ENCODE data around the gene PPP1R1B. TPM values are rescaled to one million over a fixed set of nuclear protein-coding genes. Genes with fewer than 3 reads are reported as not detected.

PPP1R1B gene
- total and polyA plus RNA-seq, 2 experiments from 2014 or later, result 3.4 to 5.4 TPM

GRCh38 chr17:39662551-39663339 is 36.0 kb downstream of the PPP1R1B start:
- peaks cover 42% of the 10 kb centered on the region for H3K4me1 ChIP-seq (ENCODE audit: insufficient read depth)
- no peaks in the 10 kb centered on the region; the same call in 2 of the 3 replicates for H3K9me3 Mint-ChIP-seq
- no peaks in the 10 kb centered on the region; the same call in 1 of the 2 replicates for H4K20me1 ChIP-seq (replicated peaks; ENCODE audit: insufficient read depth)
- 0 out of 2 replicates have a peak overlapping the region, but pooled peaks have one; percentile 59 for H3K27ac ChIP-seq (ENCODE audit: low read depth)
- peak overlapping the region; percentile 51; the same call in 1 of the 2 replicates for H3K4me3 ChIP-seq
- peaks cover 21% of the 10 kb centered on the region for H3K27me3 ChIP-seq (ENCODE audit: insufficient read depth)
- no peak overlapping the region for H3K4me3 Mint-ChIP-seq
- DNase-seq (ENCODE audit: low spot score) (peak; percentile 46), ATAC-seq (no peak)
- TF ChIP-seq ZNF462 (CRISPR knock-in tag; IDR thresholded peaks at IDR 0.05) (no peak), REST (IDR thresholded peaks at IDR 0.05; ENCODE audit: unreplicated experiment) (no peak)
- peaks cover 3% of the 10 kb centered on the region for H3F3A ChIP-seq (replicated peaks; ENCODE audit: low read depth)
- H3K27ac Mint-ChIP-seq, result no peak overlapping the region
- no peaks in the 10 kb centered on the region for H3K9me2 ChIP-seq (ENCODE audit: insufficient read depth)
- peaks cover 48% of the 10 kb centered on the region for H3K4me1 Mint-ChIP-seq
- no peak overlapping the region for H3K4me2 ChIP-seq
- H3K36me3 Mint-ChIP-seq (ENCODE audit: low read depth), result peaks cover 14% of the 10 kb centered on the region; the same call in 2 of the 3 replicates
- peaks cover 15% of the 10 kb centered on the region for H3K27me3 Mint-ChIP-seq (ENCODE audit: insufficient read depth, low read depth, poor library complexity)
- H2AFZ ChIP-seq, result no peak overlapping the region
- H3K36me3 ChIP-seq (ENCODE audit: insufficient read depth), result no peaks in the 10 kb centered on the region
- no peaks in the 10 kb centered on the region for H3K79me2 ChIP-seq (replicated peaks; ENCODE audit: insufficient read depth)

Data from GM23338 (cell line).